ENCODE results near the gene CTNND2. TPM values are rescaled to one million over a fixed set of nuclear protein-coding genes. Genes with fewer than 3 reads are reported as not detected.

The CTNND2 gene
- total RNA-seq, 1 donor from 2014 or later, result 2.5 TPM

GRCh38 chr5:11261241-11261640 is 643.0 kb downstream of the CTNND2 start:
- Mint-ChIP-seq H3K4me3 (ENCODE audit: unreplicated experiment) (no peak overlapping the region), H3K36me3 (ENCODE audit: unreplicated experiment) (no peaks in the 10 kb centered on the region), H3K27me3 (ENCODE audit: unreplicated experiment) (no peaks in the 10 kb centered on the region), H3K4me1 (ENCODE audit: unreplicated experiment) (no peaks in the 10 kb centered on the region), H3K27ac (ENCODE audit: unreplicated experiment) (no peak overlapping the region), H3K9me3 (ENCODE audit: unreplicated experiment) (no peaks in the 10 kb centered on the region)
- TF ChIP-seq, protein P1, sequence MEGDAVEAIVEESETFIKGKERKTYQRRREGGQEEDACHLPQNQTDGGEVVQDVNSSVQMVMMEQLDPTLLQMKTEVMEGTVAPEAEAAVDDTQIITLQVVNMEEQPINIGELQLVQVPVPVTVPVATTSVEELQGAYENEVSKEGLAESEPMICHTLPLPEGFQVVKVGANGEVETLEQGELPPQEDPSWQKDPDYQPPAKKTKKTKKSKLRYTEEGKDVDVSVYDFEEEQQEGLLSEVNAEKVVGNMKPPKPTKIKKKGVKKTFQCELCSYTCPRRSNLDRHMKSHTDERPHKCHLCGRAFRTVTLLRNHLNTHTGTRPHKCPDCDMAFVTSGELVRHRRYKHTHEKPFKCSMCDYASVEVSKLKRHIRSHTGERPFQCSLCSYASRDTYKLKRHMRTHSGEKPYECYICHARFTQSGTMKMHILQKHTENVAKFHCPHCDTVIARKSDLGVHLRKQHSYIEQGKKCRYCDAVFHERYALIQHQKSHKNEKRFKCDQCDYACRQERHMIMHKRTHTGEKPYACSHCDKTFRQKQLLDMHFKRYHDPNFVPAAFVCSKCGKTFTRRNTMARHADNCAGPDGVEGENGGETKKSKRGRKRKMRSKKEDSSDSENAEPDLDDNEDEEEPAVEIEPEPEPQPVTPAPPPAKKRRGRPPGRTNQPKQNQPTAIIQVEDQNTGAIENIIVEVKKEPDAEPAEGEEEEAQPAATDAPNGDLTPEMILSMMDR (IDR thresholded peaks at IDR 0.05), result no peak
- DNase-seq (ENCODE audit: extremely low spot score, unreplicated experiment), result no peak

GRCh38 chr5:11258001-11258400 is 646.2 kb downstream of the CTNND2 start:
- TF ChIP-seq, protein P1 (IDR thresholded peaks at IDR 0.05), result no peak
- Mint-ChIP-seq H3K4me1 (ENCODE audit: unreplicated experiment) (no peaks in the 10 kb centered on the region), H3K9me3 (ENCODE audit: unreplicated experiment) (no peaks in the 10 kb centered on the region), H3K4me3 (ENCODE audit: unreplicated experiment) (no peak overlapping the region), H3K27me3 (ENCODE audit: unreplicated experiment) (peaks cover 3% of the 10 kb centered on the region), H3K36me3 (ENCODE audit: unreplicated experiment) (no peaks in the 10 kb centered on the region), H3K27ac (ENCODE audit: unreplicated experiment) (no peak overlapping the region)
- DNase-seq (ENCODE audit: extremely low spot score, unreplicated experiment), result no peak

DNA sequence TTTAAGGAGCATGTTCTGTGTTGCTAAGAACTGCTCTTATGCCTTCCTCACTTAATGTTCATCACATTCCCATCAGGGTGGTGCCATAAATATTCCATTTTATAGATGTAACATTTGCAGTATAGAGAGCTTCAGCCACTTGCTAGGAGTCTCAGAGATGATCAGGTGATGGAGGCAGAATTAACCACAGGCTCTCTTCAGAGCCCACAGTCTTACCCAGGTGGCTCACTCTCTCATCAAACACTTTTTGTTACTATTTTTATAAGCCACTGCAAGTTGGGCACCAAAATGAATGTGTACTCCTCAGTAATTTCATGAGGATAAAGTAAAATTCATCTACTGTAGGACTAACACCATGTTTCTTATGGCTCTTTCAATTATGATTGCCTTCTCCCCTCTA is 651.7 kb downstream of the CTNND2 start:
- DNase-seq (ENCODE audit: extremely low spot score, unreplicated experiment), result no peak
- Mint-ChIP-seq H3K27ac (ENCODE audit: unreplicated experiment) (no peak overlapping the region), H3K4me1 (ENCODE audit: unreplicated experiment) (no peaks in the 10 kb centered on the region), H3K27me3 (ENCODE audit: unreplicated experiment) (peaks cover 3% of the 10 kb centered on the region), H3K4me3 (ENCODE audit: unreplicated experiment) (no peak overlapping the region), H3K9me3 (ENCODE audit: unreplicated experiment) (no peaks in the 10 kb centered on the region), H3K36me3 (ENCODE audit: unreplicated experiment) (no peaks in the 10 kb centered on the region)
- TF ChIP-seq, protein P1 (IDR thresholded peaks at IDR 0.05), result no peak

DNA sequence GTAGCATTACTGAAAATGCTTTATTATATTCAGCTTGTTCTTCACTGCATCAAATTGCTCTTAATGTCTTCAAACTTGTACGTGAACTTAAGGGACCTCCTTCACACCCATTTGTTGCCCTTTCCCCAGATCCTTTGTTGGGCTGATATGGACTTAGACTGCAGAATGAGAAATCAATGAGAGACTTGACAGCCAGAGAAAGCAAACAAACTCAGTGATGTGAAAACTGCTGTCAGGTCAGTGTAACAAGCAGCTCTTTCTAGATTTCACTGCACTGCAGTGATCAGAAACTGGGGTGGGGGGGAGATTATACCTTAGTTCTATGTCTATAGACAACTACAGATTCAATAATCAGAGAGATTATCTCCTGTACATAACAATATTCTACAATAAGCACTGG is 652.2 kb downstream of the CTNND2 start:
- Mint-ChIP-seq H3K4me1 (ENCODE audit: unreplicated experiment) (no peaks in the 10 kb centered on the region), H3K36me3 (ENCODE audit: unreplicated experiment) (no peaks in the 10 kb centered on the region), H3K27me3 (ENCODE audit: unreplicated experiment) (peaks cover 3% of the 10 kb centered on the region), H3K9me3 (ENCODE audit: unreplicated experiment) (no peaks in the 10 kb centered on the region), H3K4me3 (ENCODE audit: unreplicated experiment) (no peak overlapping the region), H3K27ac (ENCODE audit: unreplicated experiment) (no peak overlapping the region)
- DNase-seq (ENCODE audit: extremely low spot score, unreplicated experiment), result no peak
- TF ChIP-seq, protein P1 (IDR thresholded peaks at IDR 0.05), result no peak

DNA sequence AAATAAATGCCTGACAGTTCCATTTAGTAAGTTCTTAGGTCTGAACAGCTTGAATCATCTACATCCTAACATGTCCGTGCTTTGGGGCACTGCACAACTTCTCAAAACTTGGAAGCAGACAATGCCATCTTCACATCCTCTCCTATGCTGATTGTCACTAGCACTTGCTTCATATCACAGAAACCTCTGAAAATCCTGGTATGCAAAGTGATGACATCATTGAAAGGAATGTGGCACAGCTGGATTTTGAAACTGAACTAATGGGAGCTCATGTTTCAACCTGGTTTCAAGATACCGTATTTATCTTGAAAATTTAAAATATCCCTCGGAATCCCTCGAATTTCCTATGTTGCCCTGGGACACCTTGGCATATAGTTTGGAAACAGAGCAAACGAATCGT is 653.0 kb downstream of the CTNND2 start:
- peaks cover 3% of the 10 kb centered on the region for H3K27me3 Mint-ChIP-seq (ENCODE audit: unreplicated experiment)
- TF ChIP-seq, protein P1 (IDR thresholded peaks at IDR 0.05), result no peak
- no peak for DNase-seq (ENCODE audit: extremely low spot score, unreplicated experiment)
- H3K4me3 Mint-ChIP-seq (ENCODE audit: unreplicated experiment), result no peak overlapping the region
- no peak overlapping the region for H3K27ac Mint-ChIP-seq (ENCODE audit: unreplicated experiment)
- H3K4me1 Mint-ChIP-seq (ENCODE audit: unreplicated experiment), result no peaks in the 10 kb centered on the region
- H3K36me3 Mint-ChIP-seq (ENCODE audit: unreplicated experiment), result no peaks in the 10 kb centered on the region
- peaks cover under 1% of the 10 kb centered on the region for H3K9me3 Mint-ChIP-seq (ENCODE audit: unreplicated experiment)
